ENCODE measurements around the gene ZNF638. TPM values are rescaled to one million over a fixed set of nuclear protein-coding genes. Genes with fewer than 3 reads are reported as not detected.

Gene ZNF638
- total RNA-seq, 2 experiments from 2014 or later: 79.8 to 97.5 TPM

- Mint-ChIP-seq H3K27ac (no peak overlapping the region), H3K4me1 (no peaks in the 10 kb centered on the region)
- CTCF ChIA-PET: no interaction called here
Measured at GRCh38 chr2:71474116-71474743, 142.6 kb downstream of the ZNF638 start.

GRCh38 chr2:71474744-71475397 lies 143.3 kb downstream of the ZNF638 start:
- CTCF ChIA-PET: no interaction called here
- peaks cover 5% of the 10 kb centered on the region for H3K27me3 Mint-ChIP-seq
- POLR2A ChIA-PET: no interaction called here

More at GRCh38 chr2:71474116-71474743, 142.6 kb downstream of the ZNF638 start:
- intact Hi-C loops (cut with DNase I, micrococcal nuclease): no loop called here
- no peak for ATAC-seq
- DNase-seq: no peak
- POLR2A ChIA-PET: no interaction called here
- Mint-ChIP-seq H3K4me3 (no peak overlapping the region), H3K9me3 (ENCODE audit: low read depth) (no peaks in the 10 kb centered on the region), H3K36me3 (ENCODE audit: low read depth) (no peaks in the 10 kb centered on the region), H3K27me3 (peaks cover 7% of the 10 kb centered on the region)

GRCh38 chr2:71476495-71476894 lies 144.9 kb downstream of the ZNF638 start:
- ChIA-PET CTCF (interaction anchor here (0.7 kb wide), 1 partner anchor 119 kb away, joined by 3 read pairs; no protein-coding TSS in a partner anchor), POLR2A (no interaction called here)
- Mint-ChIP-seq H3K36me3 (ENCODE audit: low read depth) (no peaks in the 10 kb centered on the region), H3K27me3 (no peaks in the 10 kb centered on the region), H3K27ac (no peak overlapping the region), H3K4me1 (no peaks in the 10 kb centered on the region), H3K4me3 (no peak overlapping the region), H3K9me3 (ENCODE audit: low read depth) (no peaks in the 10 kb centered on the region)
- no peak for ATAC-seq
- no peak for DNase-seq
- intact Hi-C loops (cut with DNase I, micrococcal nuclease): no loop called here

More at GRCh38 chr2:71474744-71475397, 143.3 kb downstream of the ZNF638 start:
- ATAC-seq (no peak), DNase-seq (no peak)
- Mint-ChIP-seq H3K9me3 (ENCODE audit: low read depth) (no peaks in the 10 kb centered on the region), H3K4me1 (no peaks in the 10 kb centered on the region), H3K36me3 (ENCODE audit: low read depth) (no peaks in the 10 kb centered on the region), H3K4me3 (no peak overlapping the region), H3K27ac (no peak overlapping the region)
- intact Hi-C loops (cut with DNase I, micrococcal nuclease): no loop called here

- no peak overlapping the region for H3K27ac Mint-ChIP-seq
- H3K36me3 Mint-ChIP-seq (ENCODE audit: low read depth): no peaks in the 10 kb centered on the region
- CTCF ChIA-PET: interaction anchor here (0.7 to 0.8 kb wide), 2 partner anchors 15 to 118 kb away, joined by 3 to 4 read pairs; no protein-coding TSS in a partner anchor
- H3K9me3 Mint-ChIP-seq (ENCODE audit: low read depth): no peaks in the 10 kb centered on the region
- DNase-seq (no peak), ATAC-seq (no peak)
- intact Hi-C loops (cut with DNase I, micrococcal nuclease): no loop called here
- POLR2A ChIA-PET: interaction anchor here (0.6 kb wide), 1 partner anchor 33 kb away, joined by 3 read pairs; no protein-coding TSS in a partner anchor
- H3K27me3 Mint-ChIP-seq: no peaks in the 10 kb centered on the region
- no peak overlapping the region for H3K4me3 Mint-ChIP-seq
- no peaks in the 10 kb centered on the region for H3K4me1 Mint-ChIP-seq
Measured at GRCh38 chr2:71477231-71477691, 145.7 kb downstream of the ZNF638 start.

- H3K27me3 Mint-ChIP-seq: no peaks in the 10 kb centered on the region
- CTCF ChIA-PET: no interaction called here
Measured at GRCh38 chr2:71478806-71479205, 147.2 kb downstream of the ZNF638 start.

GRCh38 chr2:71479261-71479660 lies 147.7 kb downstream of the ZNF638 start:
- DNase-seq: no peak
- ChIA-PET POLR2A (no interaction called here), CTCF (interaction anchor here (1.1 kb wide), 1 partner anchor 105 kb away, joined by 3 read pairs; no protein-coding TSS in a partner anchor)
- no peak for ATAC-seq
- Mint-ChIP-seq H3K36me3 (ENCODE audit: low read depth) (no peaks in the 10 kb centered on the region), H3K4me1 (no peaks in the 10 kb centered on the region), H3K27ac (no peak overlapping the region), H3K4me3 (no peak overlapping the region), H3K9me3 (ENCODE audit: low read depth) (no peaks in the 10 kb centered on the region), H3K27me3 (no peaks in the 10 kb centered on the region)
- intact Hi-C loops (cut with DNase I, micrococcal nuclease): no loop called here

More at GRCh38 chr2:71478806-71479205, 147.2 kb downstream of the ZNF638 start:
- no peaks in the 10 kb centered on the region for H3K9me3 Mint-ChIP-seq (ENCODE audit: low read depth)
- no peak overlapping the region for H3K4me3 Mint-ChIP-seq
- no peak overlapping the region for H3K27ac Mint-ChIP-seq
- DNase-seq (no peak), ATAC-seq (no peak)
- POLR2A ChIA-PET: no interaction called here
- intact Hi-C loops (cut with DNase I, micrococcal nuclease): no loop called here
- no peaks in the 10 kb centered on the region for H3K4me1 Mint-ChIP-seq
- no peaks in the 10 kb centered on the region for H3K36me3 Mint-ChIP-seq (ENCODE audit: low read depth)

GRCh38 chr2:71481111-71481510 lies 149.5 kb downstream of the ZNF638 start:
- Mint-ChIP-seq H3K27ac (no peak overlapping the region), H3K4me3 (no peak overlapping the region), H3K36me3 (ENCODE audit: low read depth) (no peaks in the 10 kb centered on the region), H3K9me3 (ENCODE audit: low read depth) (no peaks in the 10 kb centered on the region), H3K4me1 (no peaks in the 10 kb centered on the region), H3K27me3 (no peaks in the 10 kb centered on the region)
- ChIA-PET CTCF (interaction anchor here (1.3 kb wide), 1 partner anchor 20 kb away, joined by 5 read pairs; no protein-coding TSS in a partner anchor), POLR2A (no interaction called here)
- ATAC-seq (no peak), DNase-seq (no peak)
- intact Hi-C loops (cut with DNase I, micrococcal nuclease): no loop called here

GRCh38 chr2:71482055-71482454 lies 150.5 kb downstream of the ZNF638 start:
- DNase-seq: no peak
- no peak for ATAC-seq
- Mint-ChIP-seq H3K36me3 (ENCODE audit: low read depth) (no peaks in the 10 kb centered on the region), H3K27me3 (no peaks in the 10 kb centered on the region), H3K4me1 (no peaks in the 10 kb centered on the region), H3K4me3 (no peak overlapping the region), H3K9me3 (ENCODE audit: low read depth) (no peaks in the 10 kb centered on the region), H3K27ac (no peak overlapping the region)
- ChIA-PET POLR2A (no interaction called here), CTCF (interaction anchor here (1.3 kb wide), 1 partner anchor 21 kb away, joined by 5 read pairs; no protein-coding TSS in a partner anchor)
- intact Hi-C loops (cut with DNase I, micrococcal nuclease): no loop called here

GRCh38 chr2:71483246-71483645 lies 151.7 kb downstream of the ZNF638 start:
- no peaks in the 10 kb centered on the region for H3K36me3 Mint-ChIP-seq (ENCODE audit: low read depth)
- POLR2A ChIA-PET: no interaction called here
- H3K27ac Mint-ChIP-seq: no peak overlapping the region
- CTCF ChIA-PET: no interaction called here
- H3K27me3 Mint-ChIP-seq: no peaks in the 10 kb centered on the region
- ATAC-seq: no peak
- intact Hi-C loops (cut with DNase I, micrococcal nuclease): no loop called here
- no peak for DNase-seq
- no peak overlapping the region for H3K4me3 Mint-ChIP-seq
- H3K4me1 Mint-ChIP-seq: no peaks in the 10 kb centered on the region
- no peaks in the 10 kb centered on the region for H3K9me3 Mint-ChIP-seq (ENCODE audit: low read depth)

GRCh38 chr2:71484354-71484753 lies 152.8 kb downstream of the ZNF638 start:
- CTCF ChIA-PET: interaction anchor here (0.5 kb wide), 1 partner anchor 434 kb away, joined by 3 read pairs; no protein-coding TSS in a partner anchor
- H3K9me3 Mint-ChIP-seq (ENCODE audit: low read depth): no peaks in the 10 kb centered on the region
- no peak overlapping the region for H3K4me3 Mint-ChIP-seq
- H3K4me1 Mint-ChIP-seq: no peaks in the 10 kb centered on the region
- POLR2A ChIA-PET: no interaction called here
- intact Hi-C loops (cut with DNase I, micrococcal nuclease): no loop called here
- no peaks in the 10 kb centered on the region for H3K36me3 Mint-ChIP-seq (ENCODE audit: low read depth)
- no peaks in the 10 kb centered on the region for H3K27me3 Mint-ChIP-seq
- H3K27ac Mint-ChIP-seq: no peak overlapping the region
- no peak for ATAC-seq
- DNase-seq: no peak
